SW 1271 (cell line): Measurements from ENCODE around the gene SPRR2D.
"Not testable (repeated sequence)": the region's sequence is repeated elsewhere in the genome, so short reads cannot be mapped to it uniquely, and the experiment has no call there.

Experiments
- DNase-seq, 2 experiments: peaks; one replicate each; lab custom pipeline; 2025; lab: John Stamatoyannopoulos, UW

The SPRR2D gene

GRCh38 chr1:153040950-153041631 is at the start of gene SPRR2D:
Gene SPRR2D (minus strand): TSS chr1:153041120. CDS start chr1:153040346, 774 bp downstream.
- DNase-seq: no peak

- DNase-seq: no peak
Measured at GRCh38 chr1:153087652-153088051, 46.7 kb upstream of the SPRR2D start.

- DNase-seq: no peak
Measured at GRCh38 chr1:153081736-153082135, 40.8 kb upstream of the SPRR2D start.

GRCh38 chr1:153072806-153073726 is 32.1 kb upstream of the SPRR2D start:
- DNase-seq: no peak

GRCh38 chr1:153071511-153071910 is 30.6 kb upstream of the SPRR2D start, which contains the start of gene SPRR2B:
Gene SPRR2B (minus strand): TSS chr1:153071611. CDS start chr1:153070839, 772 bp downstream.
- DNase-seq: no peak

GRCh38 chr1:153070243-153070642 is 29.3 kb upstream of the SPRR2D start:
- DNase-seq: no peak

GRCh38 chr1:153058826-153059784 is 18.2 kb upstream of the SPRR2D start:
- no peak for DNase-seq

GRCh38 chr1:153058154-153058553 is 17.2 kb upstream of the SPRR2D start:
- DNase-seq: no peak

GRCh38 chr1:153057375-153057774 is 16.5 kb upstream of the SPRR2D start, which contains the start of gene SPRR2A:
Gene SPRR2A (minus strand): TSS chr1:153057512. CDS start chr1:153056735, 777 bp downstream.
- DNase-seq: no peak

GRCh38 chr1:153056111-153056510 is 15.2 kb upstream of the SPRR2D start:
- not testable (repeated sequence) for DNase-seq

- DNase-seq: no peak
Measured at GRCh38 chr1:153049211-153049610, 8.3 kb upstream of the SPRR2D start.

GRCh38 chr1:153035211-153035610 is 5.7 kb downstream of the SPRR2D start:
- no peak for DNase-seq

GRCh38 chr1:153032677-153033308 is 8.1 kb downstream of the SPRR2D start:
- peak; percentile 36 to 64 for DNase-seq

- DNase-seq: no peak
Measured at GRCh38 chr1:153032073-153032472, 8.8 kb downstream of the SPRR2D start.

- DNase-seq: no peak
Measured at GRCh38 chr1:153030895-153031294, 10.0 kb downstream of the SPRR2D start, which contains the start of gene SPRR1B. Gene SPRR1B (plus strand): TSS chr1:153031203. CDS start chr1:153032346, 1,143 bp downstream.

GRCh38 chr1:153028766-153029165 is 12.2 kb downstream of the SPRR2D start:
- DNase-seq: no peak

- DNase-seq: no peak
Measured at GRCh38 chr1:153025797-153026196, 15.1 kb downstream of the SPRR2D start.

- DNase-seq: no peak
Measured at GRCh38 chr1:153024413-153024812, 16.5 kb downstream of the SPRR2D start.

GRCh38 chr1:153023109-153023508 is 17.8 kb downstream of the SPRR2D start:
- DNase-seq: no peak

- DNase-seq: not testable (repeated sequence)
Measured at GRCh38 chr1:153022340-153022739, 18.6 kb downstream of the SPRR2D start.

- DNase-seq: not testable (repeated sequence)
Measured at GRCh38 chr1:153021829-153022228, 19.1 kb downstream of the SPRR2D start.
